Endothelial cell of umbilical vein (primary cell): ENCODE data around the gene ATXN1.

Source experiments
- EZH2 ChIP-seq: IDR thresholded peaks from 2 replicates; pipeline ENCODE4 v1.6.1; 2012; ENCODE audit warnings: borderline replicate concordance, low read depth, mild to moderate bottlenecking, moderate library complexity, low read length, inconsistent platforms; ENCODE audit not compliant: severe bottlenecking
- FOS ChIP-seq: IDR thresholded peaks from 2 replicates; pipeline ENCODE4 v1.6.1; 2011; ENCODE audit warnings: mild to moderate bottlenecking, low read length, moderate library complexity, borderline replicate concordance; ENCODE audit not compliant: insufficient read depth
- JUN ChIP-seq: IDR thresholded peaks from 2 replicates; pipeline ENCODE4 v1.6.1; 2011; ENCODE audit warnings: borderline replicate concordance, low read depth; ENCODE audit not compliant: insufficient read length, insufficient read depth
- MYC ChIP-seq: IDR thresholded peaks from one replicate; pipeline ENCODE4 v1.6.1; 2011; ENCODE audit warnings: mild to moderate bottlenecking, low read depth, low read length
- POLR2A ChIP-seq: IDR thresholded peaks from 2 replicates; pipeline ENCODE4 v1.6.1; 2012; ENCODE audit warnings: low read depth, mild to moderate bottlenecking, control low read depth, low read length
- POLR2AphosphoS5 ChIP-seq: IDR thresholded peaks from 2 replicates; pipeline ENCODE4 v1.6.1; 2012; ENCODE audit warnings: low read depth, mild to moderate bottlenecking, control low read depth, low read length, moderate library complexity; ENCODE audit not compliant: insufficient read depth
- TF ChIP-seq, protein P1 (sequence below), 2 donors: IDR thresholded peaks; 1 replicate in 1 of 2; 2 replicates in 1 of 2; pipeline ENCODE4 v1.5.1; 2011; ENCODE audit warnings: low read length in 2 of 2, mild to moderate bottlenecking in 2 of 2, moderate library complexity in 2 of 2, control low read depth in 1 of 2, inconsistent platforms in 1 of 2, low read depth in 1 of 2; ENCODE audit not compliant: insufficient read depth in 1 of 2; ENCODE audit errors: extremely low read depth in 1 of 2
- TF ChIP-seq, protein P2 (sequence below): IDR thresholded peaks from 2 replicates; pipeline ENCODE4 v1.6.1; 2011; ENCODE audit not compliant: insufficient read depth, insufficient read length

DNA sequence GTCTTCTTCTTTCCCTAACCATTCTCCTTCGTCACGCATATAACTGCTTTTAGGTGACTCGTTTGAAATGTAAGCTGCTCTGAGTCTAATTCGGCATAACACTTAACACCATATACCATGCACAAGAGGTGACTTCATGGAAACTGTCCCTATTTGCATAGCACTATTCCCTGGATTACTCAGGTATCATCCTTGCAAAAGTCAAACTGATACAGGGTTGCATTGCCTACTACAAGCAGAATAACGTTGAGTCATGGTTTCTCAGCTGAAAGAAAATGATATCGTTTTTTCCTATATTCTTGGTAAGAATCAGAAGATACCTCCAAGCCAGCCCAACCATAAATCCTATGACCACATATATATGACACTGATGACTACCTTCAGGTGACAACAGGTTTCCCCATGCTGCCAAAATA lies 227.5 kb downstream of the ATXN1 start:
- TF ChIP-seq, protein P1, sequence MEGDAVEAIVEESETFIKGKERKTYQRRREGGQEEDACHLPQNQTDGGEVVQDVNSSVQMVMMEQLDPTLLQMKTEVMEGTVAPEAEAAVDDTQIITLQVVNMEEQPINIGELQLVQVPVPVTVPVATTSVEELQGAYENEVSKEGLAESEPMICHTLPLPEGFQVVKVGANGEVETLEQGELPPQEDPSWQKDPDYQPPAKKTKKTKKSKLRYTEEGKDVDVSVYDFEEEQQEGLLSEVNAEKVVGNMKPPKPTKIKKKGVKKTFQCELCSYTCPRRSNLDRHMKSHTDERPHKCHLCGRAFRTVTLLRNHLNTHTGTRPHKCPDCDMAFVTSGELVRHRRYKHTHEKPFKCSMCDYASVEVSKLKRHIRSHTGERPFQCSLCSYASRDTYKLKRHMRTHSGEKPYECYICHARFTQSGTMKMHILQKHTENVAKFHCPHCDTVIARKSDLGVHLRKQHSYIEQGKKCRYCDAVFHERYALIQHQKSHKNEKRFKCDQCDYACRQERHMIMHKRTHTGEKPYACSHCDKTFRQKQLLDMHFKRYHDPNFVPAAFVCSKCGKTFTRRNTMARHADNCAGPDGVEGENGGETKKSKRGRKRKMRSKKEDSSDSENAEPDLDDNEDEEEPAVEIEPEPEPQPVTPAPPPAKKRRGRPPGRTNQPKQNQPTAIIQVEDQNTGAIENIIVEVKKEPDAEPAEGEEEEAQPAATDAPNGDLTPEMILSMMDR (IDR thresholded peaks at IDR 0.05; ENCODE audit: extremely low read depth in 1 of 2, insufficient read depth in 1 of 2, low read depth in 1 of 2, low read length in 2 of 2): no peak
- no peak for TF ChIP-seq EZH2
- no peak for TF ChIP-seq POLR2A
- TF ChIP-seq, protein P2, sequence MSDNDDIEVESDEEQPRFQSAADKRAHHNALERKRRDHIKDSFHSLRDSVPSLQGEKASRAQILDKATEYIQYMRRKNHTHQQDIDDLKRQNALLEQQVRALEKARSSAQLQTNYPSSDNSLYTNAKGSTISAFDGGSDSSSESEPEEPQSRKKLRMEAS: no peak
- no peak for TF ChIP-seq POLR2AphosphoS5
- TF ChIP-seq JUN: no peak
- TF ChIP-seq MYC: no peak
- no peak for TF ChIP-seq FOS
